ENCODE measurements around the gene G0S2. TPM values are rescaled to one million over a fixed set of nuclear protein-coding genes. Genes with fewer than 3 reads are reported as not detected.
"Not testable (repeated sequence)": the region's sequence is repeated elsewhere in the genome, so short reads cannot be mapped to it uniquely, and the experiment has no call there.

Gene G0S2
- total RNA-seq, 1 donor from 2014 or later = 1.0 TPM

- H3K27ac Mint-ChIP-seq (ENCODE audit: unreplicated experiment) = no peak overlapping the region
- TF ChIP-seq, protein P1, sequence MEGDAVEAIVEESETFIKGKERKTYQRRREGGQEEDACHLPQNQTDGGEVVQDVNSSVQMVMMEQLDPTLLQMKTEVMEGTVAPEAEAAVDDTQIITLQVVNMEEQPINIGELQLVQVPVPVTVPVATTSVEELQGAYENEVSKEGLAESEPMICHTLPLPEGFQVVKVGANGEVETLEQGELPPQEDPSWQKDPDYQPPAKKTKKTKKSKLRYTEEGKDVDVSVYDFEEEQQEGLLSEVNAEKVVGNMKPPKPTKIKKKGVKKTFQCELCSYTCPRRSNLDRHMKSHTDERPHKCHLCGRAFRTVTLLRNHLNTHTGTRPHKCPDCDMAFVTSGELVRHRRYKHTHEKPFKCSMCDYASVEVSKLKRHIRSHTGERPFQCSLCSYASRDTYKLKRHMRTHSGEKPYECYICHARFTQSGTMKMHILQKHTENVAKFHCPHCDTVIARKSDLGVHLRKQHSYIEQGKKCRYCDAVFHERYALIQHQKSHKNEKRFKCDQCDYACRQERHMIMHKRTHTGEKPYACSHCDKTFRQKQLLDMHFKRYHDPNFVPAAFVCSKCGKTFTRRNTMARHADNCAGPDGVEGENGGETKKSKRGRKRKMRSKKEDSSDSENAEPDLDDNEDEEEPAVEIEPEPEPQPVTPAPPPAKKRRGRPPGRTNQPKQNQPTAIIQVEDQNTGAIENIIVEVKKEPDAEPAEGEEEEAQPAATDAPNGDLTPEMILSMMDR (IDR thresholded peaks at IDR 0.05) = no peak
- no peaks in the 10 kb centered on the region for H3K9me3 Mint-ChIP-seq (ENCODE audit: low read depth)
- H3K27me3 Mint-ChIP-seq (ENCODE audit: low read depth) = peaks cover 35% of the 10 kb centered on the region
- no peak for DNase-seq (ENCODE audit: low spot score)
- peaks cover 16% of the 10 kb centered on the region for H3K4me1 Mint-ChIP-seq (ENCODE audit: low read depth)
- H3K36me3 Mint-ChIP-seq (ENCODE audit: low read depth) = no peaks in the 10 kb centered on the region
- no peak overlapping the region for H3K4me3 Mint-ChIP-seq (ENCODE audit: unreplicated experiment)
These were observed 17.1 kb downstream of the G0S2 start for GRCh38 chr1:209692296-209692695.

DNA sequence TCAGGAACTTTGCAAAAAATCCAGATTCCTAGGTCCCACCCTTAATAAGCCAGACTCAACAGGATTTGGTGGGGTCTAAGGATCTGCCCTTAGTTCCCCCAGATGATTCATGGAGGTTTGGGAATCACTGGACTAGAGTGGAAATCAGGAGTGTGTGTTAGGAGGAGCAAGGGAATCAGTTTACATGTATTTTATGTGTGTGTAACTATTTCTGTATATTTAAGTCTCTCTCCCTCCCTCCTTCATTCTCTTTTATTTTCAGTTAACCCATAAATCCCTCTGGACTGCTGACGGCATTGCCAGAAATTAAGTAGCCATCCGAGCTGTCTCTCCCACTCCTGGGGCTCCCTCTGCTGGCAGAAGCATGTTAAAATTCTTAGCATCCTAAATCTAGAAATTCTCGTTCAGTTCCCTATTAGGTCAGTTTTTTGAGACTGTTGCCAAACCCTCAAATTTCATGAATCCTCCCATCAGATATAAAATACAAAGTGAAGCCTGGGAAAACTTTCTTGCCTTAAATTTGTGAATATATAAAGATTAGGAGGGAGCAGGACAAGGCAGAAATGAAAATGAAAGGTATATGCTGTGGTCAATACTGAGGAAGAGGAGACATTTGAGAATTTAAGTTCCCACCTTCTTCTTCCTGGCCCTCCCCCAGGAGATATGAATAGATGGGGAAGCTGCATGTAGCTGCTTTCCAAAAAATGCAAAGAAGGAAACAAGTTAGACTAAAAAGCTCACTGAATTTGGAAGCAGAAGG is 17.7 kb downstream of the G0S2 start:
- Mint-ChIP-seq H3K27me3 (ENCODE audit: low read depth) (peaks cover 36% of the 10 kb centered on the region), H3K9me3 (ENCODE audit: low read depth) (no peaks in the 10 kb centered on the region), H3K36me3 (ENCODE audit: low read depth) (no peaks in the 10 kb centered on the region), H3K27ac (ENCODE audit: unreplicated experiment) (no peak overlapping the region), H3K4me3 (ENCODE audit: unreplicated experiment) (no peak overlapping the region), H3K4me1 (ENCODE audit: low read depth) (peaks cover 16% of the 10 kb centered on the region)
- TF ChIP-seq, protein P1 (IDR thresholded peaks at IDR 0.05) = peak; percentile 97
- DNase-seq (ENCODE audit: low spot score) = no peak

DNA sequence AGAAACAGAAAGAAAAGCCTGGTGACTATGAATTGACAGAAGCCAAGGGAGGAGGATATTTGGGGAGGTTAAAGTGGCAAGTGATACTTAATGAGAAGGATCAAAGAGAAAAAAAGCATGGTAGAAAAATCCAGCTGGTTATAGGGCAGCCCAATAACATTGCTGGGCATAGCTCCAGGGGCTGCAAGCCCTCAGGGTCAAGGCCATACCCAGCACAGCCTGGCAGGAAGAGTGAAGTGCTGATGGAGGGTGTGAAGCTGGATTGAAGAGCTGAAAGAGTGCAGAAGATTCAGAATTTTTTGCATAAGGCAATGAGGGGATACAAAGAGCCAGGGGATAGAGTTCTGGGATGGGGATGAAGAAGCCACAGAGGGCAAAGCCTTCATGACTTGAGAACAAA is 21.5 kb downstream of the G0S2 start:
- Mint-ChIP-seq H3K4me1 (ENCODE audit: low read depth) (peaks cover 3% of the 10 kb centered on the region), H3K9me3 (ENCODE audit: low read depth) (no peaks in the 10 kb centered on the region), H3K27ac (ENCODE audit: unreplicated experiment) (no peak overlapping the region), H3K4me3 (ENCODE audit: unreplicated experiment) (no peak overlapping the region), H3K27me3 (ENCODE audit: low read depth) (peaks cover 70% of the 10 kb centered on the region), H3K36me3 (ENCODE audit: low read depth) (no peaks in the 10 kb centered on the region)
- TF ChIP-seq, protein P1 (IDR thresholded peaks at IDR 0.05) = no peak
- DNase-seq (ENCODE audit: low spot score) = no peak

- no peak for DNase-seq (ENCODE audit: low spot score)
- H3K27me3 Mint-ChIP-seq (ENCODE audit: low read depth) = peaks cover 75% of the 10 kb centered on the region
- no peaks in the 10 kb centered on the region for H3K9me3 Mint-ChIP-seq (ENCODE audit: low read depth)
- H3K36me3 Mint-ChIP-seq (ENCODE audit: low read depth) = no peaks in the 10 kb centered on the region
- H3K4me3 Mint-ChIP-seq (ENCODE audit: unreplicated experiment) = no peak overlapping the region
- TF ChIP-seq, protein P1 (IDR thresholded peaks at IDR 0.05) = no peak
- no peak overlapping the region for H3K27ac Mint-ChIP-seq (ENCODE audit: unreplicated experiment)
- H3K4me1 Mint-ChIP-seq (ENCODE audit: low read depth) = peaks cover 3% of the 10 kb centered on the region
These were observed 21.9 kb downstream of the G0S2 start for GRCh38 chr1:209697126-209697525.

DNA sequence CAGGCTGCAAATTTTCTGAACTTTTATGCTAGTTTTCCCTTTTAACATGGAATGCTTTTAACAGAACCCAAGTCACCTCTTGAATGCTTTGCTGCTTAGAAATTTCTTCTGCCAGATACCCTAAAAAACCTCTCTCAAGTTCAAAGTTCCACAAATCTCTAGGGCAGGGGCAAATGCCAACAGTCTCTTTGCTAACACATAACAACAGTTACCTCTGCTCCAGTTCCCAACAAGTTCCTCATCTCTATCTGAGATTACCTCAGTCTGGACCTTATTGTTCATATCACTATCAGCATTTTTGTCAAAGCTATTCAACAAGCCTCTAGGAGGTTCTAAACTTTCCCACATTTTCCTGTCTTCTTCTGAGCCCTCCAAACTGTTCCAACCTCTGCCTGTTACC is 25.5 kb downstream of the G0S2 start:
- H3K27ac Mint-ChIP-seq (ENCODE audit: unreplicated experiment); H3K4me1 Mint-ChIP-seq (ENCODE audit: low read depth); DNase-seq (ENCODE audit: low spot score); H3K36me3 Mint-ChIP-seq (ENCODE audit: low read depth); H3K4me3 Mint-ChIP-seq (ENCODE audit: unreplicated experiment); H3K9me3 Mint-ChIP-seq (ENCODE audit: low read depth): not testable (repeated sequence)
- H3K27me3 Mint-ChIP-seq (ENCODE audit: low read depth) = peaks cover 74% of the 10 kb centered on the region

DNA sequence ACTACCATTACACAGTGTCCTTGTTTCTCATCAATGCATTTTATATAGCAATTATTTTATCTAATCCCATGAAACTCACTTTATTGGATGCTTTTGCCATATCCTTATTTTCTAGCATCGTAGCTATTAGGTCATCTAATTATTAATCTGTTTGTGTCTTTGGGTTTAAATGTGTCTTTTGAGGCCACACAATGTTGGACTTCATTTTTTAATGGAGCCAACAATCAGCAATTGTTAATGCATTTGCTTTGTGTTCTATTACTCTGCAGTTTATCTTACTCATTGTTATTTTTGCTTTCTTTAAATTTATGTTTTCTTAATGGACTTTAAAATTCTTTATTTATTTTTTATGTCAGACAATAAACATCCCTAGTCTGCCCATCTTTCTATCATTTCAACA is 27.6 kb downstream of the G0S2 start:
- Mint-ChIP-seq H3K4me3 (ENCODE audit: unreplicated experiment) (no peak overlapping the region), H3K27ac (ENCODE audit: unreplicated experiment) (no peak overlapping the region), H3K27me3 (ENCODE audit: low read depth) (peaks cover 81% of the 10 kb centered on the region), H3K4me1 (ENCODE audit: low read depth) (no peaks in the 10 kb centered on the region), H3K9me3 (ENCODE audit: low read depth) (no peaks in the 10 kb centered on the region), H3K36me3 (ENCODE audit: low read depth) (no peaks in the 10 kb centered on the region)
- DNase-seq (ENCODE audit: low spot score) = no peak
- TF ChIP-seq, protein P1 (IDR thresholded peaks at IDR 0.05) = no peak
